ENCODE data around the gene TTC39C. TPM values are rescaled to one million over a fixed set of nuclear protein-coding genes. Genes with fewer than 3 reads are reported as not detected.

TTC39C gene
- total and polyA plus RNA-seq, 2 experiments from 2014 or later = 69.4 to 136 TPM

DNA sequence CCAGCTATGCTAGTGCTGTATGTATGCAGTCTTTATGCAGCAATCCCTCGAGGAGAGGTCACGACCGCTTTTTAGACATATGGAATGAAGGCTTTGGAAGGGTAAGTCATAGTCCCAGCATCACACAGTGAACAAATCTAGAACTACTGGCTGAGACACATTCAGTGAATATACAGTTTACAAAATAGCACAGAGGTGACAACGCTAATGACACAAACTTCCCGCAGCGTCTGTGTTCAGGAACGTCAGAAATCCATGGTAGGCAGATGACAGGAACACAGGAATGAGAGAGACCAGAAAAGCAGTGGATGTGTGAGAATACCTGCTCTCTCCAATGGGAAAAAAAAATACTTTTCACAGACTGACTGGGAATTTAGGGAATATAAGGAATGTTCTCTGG, 153.9 kb downstream of the TTC39C start:
- peaks cover 40% of the 10 kb centered on the region for H3K36me3 Mint-ChIP-seq (ENCODE audit: low read depth)
- no peak overlapping the region for H3K4me2 ChIP-seq
- no peaks in the 10 kb centered on the region for H3K27me3 ChIP-seq (ENCODE audit: insufficient read depth)
- H3K4me1 ChIP-seq (ENCODE audit: insufficient read depth) = peaks cover 7% of the 10 kb centered on the region; the same call in 1 of the 2 replicates
- DNase-seq (ENCODE audit: low spot score) = no peak
- H3K4me1 Mint-ChIP-seq = no peaks in the 10 kb centered on the region
- no peak overlapping the region for H2AFZ ChIP-seq
- no peak overlapping the region for H3K4me3 ChIP-seq
- H3K79me2 ChIP-seq (replicated peaks; ENCODE audit: insufficient read depth) = no peaks in the 10 kb centered on the region
- H3K9me3 Mint-ChIP-seq = no peaks in the 10 kb centered on the region
- H3K36me3 ChIP-seq (ENCODE audit: insufficient read depth) = peaks cover 14% of the 10 kb centered on the region
- peaks cover 4% of the 10 kb centered on the region; the same call in 1 of the 2 replicates for H4K20me1 ChIP-seq (replicated peaks; ENCODE audit: insufficient read depth)
- 0 out of 2 replicates have a peak, but pooled peaks cover 7% of the 10 kb centered on the region for H3F3A ChIP-seq (replicated peaks; ENCODE audit: low read depth)
- ATAC-seq = no peak
- H3K27ac Mint-ChIP-seq = no peak overlapping the region
- TF ChIP-seq, protein P1, sequence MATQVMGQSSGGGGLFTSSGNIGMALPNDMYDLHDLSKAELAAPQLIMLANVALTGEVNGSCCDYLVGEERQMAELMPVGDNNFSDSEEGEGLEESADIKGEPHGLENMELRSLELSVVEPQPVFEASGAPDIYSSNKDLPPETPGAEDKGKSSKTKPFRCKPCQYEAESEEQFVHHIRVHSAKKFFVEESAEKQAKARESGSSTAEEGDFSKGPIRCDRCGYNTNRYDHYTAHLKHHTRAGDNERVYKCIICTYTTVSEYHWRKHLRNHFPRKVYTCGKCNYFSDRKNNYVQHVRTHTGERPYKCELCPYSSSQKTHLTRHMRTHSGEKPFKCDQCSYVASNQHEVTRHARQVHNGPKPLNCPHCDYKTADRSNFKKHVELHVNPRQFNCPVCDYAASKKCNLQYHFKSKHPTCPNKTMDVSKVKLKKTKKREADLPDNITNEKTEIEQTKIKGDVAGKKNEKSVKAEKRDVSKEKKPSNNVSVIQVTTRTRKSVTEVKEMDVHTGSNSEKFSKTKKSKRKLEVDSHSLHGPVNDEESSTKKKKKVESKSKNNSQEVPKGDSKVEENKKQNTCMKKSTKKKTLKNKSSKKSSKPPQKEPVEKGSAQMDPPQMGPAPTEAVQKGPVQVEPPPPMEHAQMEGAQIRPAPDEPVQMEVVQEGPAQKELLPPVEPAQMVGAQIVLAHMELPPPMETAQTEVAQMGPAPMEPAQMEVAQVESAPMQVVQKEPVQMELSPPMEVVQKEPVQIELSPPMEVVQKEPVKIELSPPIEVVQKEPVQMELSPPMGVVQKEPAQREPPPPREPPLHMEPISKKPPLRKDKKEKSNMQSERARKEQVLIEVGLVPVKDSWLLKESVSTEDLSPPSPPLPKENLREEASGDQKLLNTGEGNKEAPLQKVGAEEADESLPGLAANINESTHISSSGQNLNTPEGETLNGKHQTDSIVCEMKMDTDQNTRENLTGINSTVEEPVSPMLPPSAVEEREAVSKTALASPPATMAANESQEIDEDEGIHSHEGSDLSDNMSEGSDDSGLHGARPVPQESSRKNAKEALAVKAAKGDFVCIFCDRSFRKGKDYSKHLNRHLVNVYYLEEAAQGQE (IDR thresholded peaks at IDR 0.05; ENCODE audit: unreplicated experiment) = no peak
- TF ChIP-seq NANOG (IDR thresholded peaks at IDR 0.05; ENCODE audit: borderline replicate concordance) = no peak
- TF ChIP-seq EZH2 (IDR thresholded peaks at IDR 0.05; ENCODE audit: low read depth, unreplicated experiment) = no peak
- H3K4me3 Mint-ChIP-seq = no peak overlapping the region
- H3K27ac ChIP-seq (ENCODE audit: low read depth) = peak overlapping the region; percentile 69; the same call in 1 of the 2 replicates
- no peaks in the 10 kb centered on the region for H3K9me2 ChIP-seq (ENCODE audit: insufficient read depth)
- H3K27me3 Mint-ChIP-seq (ENCODE audit: insufficient read depth, low read depth, poor library complexity) = no peaks in the 10 kb centered on the region

GRCh38 chr18:24170360-24170759, 155.8 kb downstream of the TTC39C start:
- Mint-ChIP-seq H3K9me3 (no peaks in the 10 kb centered on the region), H3K27ac (no peak overlapping the region)

More at GRCh38 chr18:24170360-24170759, 155.8 kb downstream of the TTC39C start:
- Mint-ChIP-seq H3K36me3 (ENCODE audit: low read depth) (peaks cover 30% of the 10 kb centered on the region), H3K27me3 (ENCODE audit: insufficient read depth, low read depth, poor library complexity) (no peaks in the 10 kb centered on the region), H3K4me1 (no peaks in the 10 kb centered on the region), H3K4me3 (no peak overlapping the region)
- H3F3A ChIP-seq (replicated peaks; ENCODE audit: low read depth) = 0 out of 2 replicates have a peak, but pooled peaks cover 7% of the 10 kb centered on the region
- no peak overlapping the region for H3K4me2 ChIP-seq
- peaks cover 7% of the 10 kb centered on the region; the same call in 1 of the 2 replicates for H3K4me1 ChIP-seq (ENCODE audit: insufficient read depth)
- no peaks in the 10 kb centered on the region for H3K79me2 ChIP-seq (replicated peaks; ENCODE audit: insufficient read depth)
- no peak for DNase-seq (ENCODE audit: low spot score)
- no peaks in the 10 kb centered on the region for H3K9me2 ChIP-seq (ENCODE audit: insufficient read depth)
- no peaks in the 10 kb centered on the region for H3K27me3 ChIP-seq (ENCODE audit: insufficient read depth)
- TF ChIP-seq, protein P2, sequence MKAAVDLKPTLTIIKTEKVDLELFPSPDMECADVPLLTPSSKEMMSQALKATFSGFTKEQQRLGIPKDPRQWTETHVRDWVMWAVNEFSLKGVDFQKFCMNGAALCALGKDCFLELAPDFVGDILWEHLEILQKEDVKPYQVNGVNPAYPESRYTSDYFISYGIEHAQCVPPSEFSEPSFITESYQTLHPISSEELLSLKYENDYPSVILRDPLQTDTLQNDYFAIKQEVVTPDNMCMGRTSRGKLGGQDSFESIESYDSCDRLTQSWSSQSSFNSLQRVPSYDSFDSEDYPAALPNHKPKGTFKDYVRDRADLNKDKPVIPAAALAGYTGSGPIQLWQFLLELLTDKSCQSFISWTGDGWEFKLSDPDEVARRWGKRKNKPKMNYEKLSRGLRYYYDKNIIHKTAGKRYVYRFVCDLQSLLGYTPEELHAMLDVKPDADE (IDR thresholded peaks at IDR 0.05) = no peak
- TF ChIP-seq CREB1 (CRISPR knock-in tag; IDR thresholded peaks at IDR 0.05; ENCODE audit: low read depth) (no peak), NANOG (IDR thresholded peaks at IDR 0.05; ENCODE audit: borderline replicate concordance) (no peak), CTCF (conservative IDR thresholded peaks at IDR 0.05; ENCODE audit: low read depth in 2 of 2) (no peak), POLR2AphosphoS5 (IDR thresholded peaks at IDR 0.05; ENCODE audit: low read depth) (no peak)
- peaks cover 4% of the 10 kb centered on the region; the same call in 1 of the 2 replicates for H4K20me1 ChIP-seq (replicated peaks; ENCODE audit: insufficient read depth)
- H3K36me3 ChIP-seq (ENCODE audit: insufficient read depth) = peaks cover 8% of the 10 kb centered on the region
- H3K4me3 ChIP-seq = no peak overlapping the region
- no peak for ATAC-seq
- H3K27ac ChIP-seq (ENCODE audit: low read depth) = no peak overlapping the region
- no peak overlapping the region for H2AFZ ChIP-seq

Measured in GM23338 (cell line).